HG03457 (cell line): ENCODE data around the gene TEKTIP1.
"Not testable (repeated sequence)": the region's sequence is repeated elsewhere in the genome, so short reads cannot be mapped to it uniquely, and the experiment has no call there.

Experiments
- ATAC-seq: cut with Tn5 transposase; IDR thresholded peaks from one replicate; pipeline ENCODE4 v1.9.1; 2021; ENCODE audit warnings: moderate number of reproducible peaks; ENCODE audit not compliant: unreplicated experiment

TEKTIP1 gene

DNA sequence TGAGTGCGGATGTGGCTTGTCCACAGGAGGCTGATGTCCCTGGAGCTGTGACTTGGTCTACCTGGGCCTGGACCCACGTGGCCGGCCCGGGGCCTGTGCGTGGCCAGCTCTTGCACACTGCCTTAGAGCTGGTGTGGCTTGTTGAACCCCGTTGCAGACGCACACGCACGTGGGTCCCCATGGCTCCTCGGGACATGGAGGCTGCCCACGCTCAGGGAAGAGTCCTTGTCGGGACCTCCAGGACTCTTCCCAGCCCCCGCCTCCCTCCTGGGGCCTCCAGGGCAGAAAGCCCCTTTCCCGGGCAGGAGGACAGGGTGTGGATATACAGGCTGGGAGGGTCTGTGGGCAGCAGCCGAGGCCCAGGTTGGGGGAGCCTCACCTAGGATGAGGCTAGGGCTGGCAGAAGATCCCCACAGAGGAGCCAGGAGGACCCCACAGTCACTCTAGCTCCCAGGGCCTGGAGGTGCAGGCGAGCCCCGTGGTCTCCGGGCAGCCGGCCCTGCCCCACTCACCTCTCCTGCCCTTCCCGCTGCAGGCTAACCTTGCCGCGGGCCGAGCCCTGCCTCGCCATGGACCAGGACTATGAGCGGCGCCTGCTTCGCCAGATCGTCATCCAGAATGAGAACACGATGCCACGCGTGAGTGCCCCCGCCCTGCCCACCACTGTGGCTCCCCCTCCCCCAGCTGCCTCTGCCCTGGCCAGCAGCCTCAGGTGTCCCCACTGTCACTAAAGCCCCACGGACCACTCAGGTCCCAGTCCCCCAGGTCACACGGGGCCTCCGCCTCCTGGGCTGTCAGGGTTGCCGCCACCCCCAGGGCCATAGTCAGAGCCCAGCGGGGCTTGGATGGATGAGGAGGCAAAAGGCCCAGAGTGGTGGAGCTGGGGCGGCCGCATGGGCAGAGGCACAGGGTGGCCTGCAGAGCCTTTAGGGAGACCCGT, 16.3 kb upstream of the TEKTIP1 start:
- ATAC-seq = no peak

- ATAC-seq = no peak
Observed at GRCh38 chr19:3523361-3524077, 15.5 kb upstream of the TEKTIP1 start.

GRCh38 chr19:3524078-3524842, 14.7 kb upstream of the TEKTIP1 start:
- ATAC-seq = no peak

- no peak for ATAC-seq
Observed at GRCh38 chr19:3524904-3525451, 14.0 kb upstream of the TEKTIP1 start.

GRCh38 chr19:3526507-3527237, 12.3 kb upstream of the TEKTIP1 start:
- no peak for ATAC-seq

DNA sequence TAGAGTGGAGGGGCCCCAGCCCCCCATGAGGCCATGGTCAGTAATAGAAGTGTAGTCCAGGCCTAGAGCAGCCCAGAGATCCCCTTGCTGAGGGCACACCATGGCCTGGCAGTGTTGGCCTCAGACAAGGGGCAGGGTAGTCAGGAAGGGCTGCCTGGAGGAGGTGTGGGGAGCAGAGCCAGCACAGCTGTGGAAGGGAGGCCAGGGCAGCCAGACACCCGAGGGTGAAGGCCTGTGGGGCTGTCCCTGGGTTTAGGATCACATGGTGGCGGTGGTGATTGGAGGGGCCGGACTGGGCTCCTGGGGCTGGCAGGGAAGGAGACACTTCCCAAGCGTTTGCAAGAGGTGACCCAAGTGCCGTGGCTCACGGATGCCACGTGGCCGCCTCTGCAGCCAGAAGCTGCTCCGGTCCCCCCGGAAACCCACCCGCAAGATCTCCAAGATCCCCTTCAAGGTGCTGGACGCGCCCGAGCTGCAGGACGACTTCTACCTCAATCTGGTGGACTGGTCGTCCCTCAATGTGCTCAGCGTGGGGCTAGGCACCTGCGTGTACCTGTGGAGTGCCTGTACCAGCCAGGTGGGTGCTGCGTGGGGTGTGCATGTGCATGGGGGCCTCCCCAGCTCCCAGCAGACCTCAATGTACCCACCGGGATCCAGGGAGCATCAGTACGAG, 11.6 kb upstream of the TEKTIP1 start:
- no peak for ATAC-seq

DNA sequence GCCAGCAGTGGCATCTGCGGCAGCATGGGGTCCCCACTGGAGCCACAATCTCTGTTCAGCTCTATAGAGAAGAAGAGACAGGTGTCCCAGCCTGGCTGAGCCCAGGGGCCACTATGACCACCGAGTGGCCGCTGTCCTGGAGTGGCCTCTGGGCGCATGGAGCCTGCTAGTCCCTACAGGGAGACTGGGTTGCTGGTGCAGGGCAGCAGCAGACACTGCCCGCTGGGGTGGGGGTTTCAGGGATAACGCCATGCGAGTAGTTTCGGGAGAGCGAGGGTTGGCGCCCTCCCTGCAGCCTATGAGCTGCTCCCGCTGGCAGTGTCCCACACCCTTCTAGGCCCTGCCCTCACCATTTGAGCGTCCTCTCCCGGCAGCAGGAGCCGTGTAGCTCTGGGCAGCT, 10.9 kb upstream of the TEKTIP1 start:
- no peak for ATAC-seq

DNA sequence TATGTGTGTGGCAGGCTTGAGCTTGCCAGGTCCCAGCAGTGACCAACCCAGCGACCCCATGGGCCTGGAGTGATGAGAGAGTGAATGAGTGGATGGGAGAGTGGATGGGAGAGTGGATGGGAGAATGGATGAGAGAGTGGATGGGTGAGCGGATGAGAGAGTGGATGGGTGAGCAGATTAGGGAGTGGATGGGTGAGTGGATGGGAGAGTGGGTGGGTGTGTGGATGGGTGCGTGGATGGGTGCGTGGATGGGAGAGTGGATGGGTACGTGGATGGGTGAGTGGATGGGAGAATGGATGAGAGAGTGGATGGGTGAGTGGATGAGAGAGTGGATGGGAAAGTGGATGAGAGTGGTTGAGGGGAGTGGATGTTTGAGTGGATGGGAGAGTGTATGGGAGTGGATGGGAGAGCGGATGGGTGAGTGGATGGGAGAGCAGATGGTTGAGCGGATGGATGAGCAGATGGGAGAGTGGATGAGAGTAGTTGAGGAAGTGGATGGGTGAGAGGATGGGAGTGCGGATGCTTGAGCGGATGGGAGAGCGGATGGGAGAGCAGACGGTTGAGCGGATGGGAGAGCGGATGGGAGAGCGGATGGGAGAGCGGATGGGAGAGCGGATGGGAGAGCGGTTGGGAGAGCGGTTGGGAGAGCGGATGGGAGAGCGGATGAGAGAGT, 10.3 kb upstream of the TEKTIP1 start:
- no peak for ATAC-seq

GRCh38 chr19:3529299-3529698, 9.7 kb upstream of the TEKTIP1 start:
- not testable (repeated sequence) for ATAC-seq

DNA sequence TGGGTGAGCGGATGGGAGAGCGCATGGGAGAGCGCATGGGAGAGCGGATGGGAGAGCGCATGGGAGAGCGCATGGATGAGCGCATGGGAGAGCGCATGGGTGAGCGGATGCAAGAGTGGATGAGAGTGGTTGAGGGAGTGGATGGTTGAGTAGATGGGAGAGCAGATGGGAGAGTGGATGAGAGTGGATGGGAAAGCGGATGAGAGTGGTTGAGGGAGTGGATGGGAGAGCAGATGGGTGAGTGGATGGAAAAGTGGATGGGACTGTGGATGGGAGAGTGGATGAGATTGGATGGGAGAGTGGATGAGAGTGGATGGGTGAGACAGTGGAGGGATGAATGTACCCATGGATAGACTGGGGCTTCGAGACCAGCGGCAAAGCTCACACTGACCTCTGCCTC, 8.6 kb upstream of the TEKTIP1 start:
- no peak for ATAC-seq

DNA sequence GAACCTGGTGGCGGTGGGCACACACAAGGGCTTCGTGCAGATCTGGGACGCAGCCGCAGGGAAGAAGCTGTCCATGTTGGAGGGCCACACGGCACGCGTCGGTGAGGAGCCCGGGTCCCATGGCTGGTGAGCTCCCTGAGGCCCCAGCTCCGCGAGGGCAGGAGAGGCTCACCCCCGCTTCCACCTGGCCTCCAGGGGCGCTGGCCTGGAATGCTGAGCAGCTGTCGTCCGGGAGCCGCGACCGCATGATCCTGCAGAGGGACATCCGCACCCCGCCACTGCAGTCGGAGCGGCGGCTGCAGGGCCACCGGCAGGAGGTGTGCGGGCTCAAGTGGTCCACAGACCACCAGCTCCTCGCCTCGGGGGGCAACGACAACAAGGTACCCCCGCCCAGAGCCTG, 7.3 kb upstream of the TEKTIP1 start:
- no peak for ATAC-seq

GRCh38 chr19:3532154-3532786, 6.7 kb upstream of the TEKTIP1 start:
- no peak for ATAC-seq

DNA sequence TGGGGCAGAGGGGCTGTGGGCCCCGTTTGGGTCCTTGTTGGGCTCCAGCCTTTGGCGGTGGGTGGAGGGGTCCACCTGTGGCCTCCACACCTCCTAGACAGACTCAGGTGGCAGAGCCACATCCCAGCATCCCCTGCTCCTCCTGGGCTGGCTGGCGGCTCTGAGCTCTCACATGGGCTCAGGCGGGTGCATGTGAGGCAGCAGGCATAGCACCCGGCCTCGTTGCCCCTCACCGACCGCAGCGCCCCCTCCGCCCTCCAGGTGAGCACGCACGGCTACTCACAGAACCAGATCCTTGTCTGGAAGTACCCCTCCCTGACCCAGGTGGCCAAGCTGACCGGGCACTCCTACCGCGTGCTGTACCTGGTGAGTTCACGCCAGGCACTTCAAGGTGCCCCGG, 5.9 kb upstream of the TEKTIP1 start:
- ATAC-seq = no peak

GRCh38 chr19:3533563-3534216, 5.3 kb upstream of the TEKTIP1 start:
- ATAC-seq = no peak

- no peak for ATAC-seq
Observed at GRCh38 chr19:3534375-3535234, 4.4 kb upstream of the TEKTIP1 start.

- ATAC-seq = no peak
Observed at GRCh38 chr19:3535235-3535535, 3.8 kb upstream of the TEKTIP1 start.

- ATAC-seq = no peak
Observed at GRCh38 chr19:3535563-3535965, 3.4 kb upstream of the TEKTIP1 start.

GRCh38 chr19:3535981-3536380, 3.0 kb upstream of the TEKTIP1 start:
- ATAC-seq = no peak
